Activated T-cell treated with anti-CD3 and anti-CD28 coated beads, Interleukin-2, amount 50 U/mL, for 24 hours (primary cell): ENCODE data around the gene RAB27B.
"Not testable (repeated sequence)": the region's sequence is repeated elsewhere in the genome, so short reads cannot be mapped to it uniquely, and the experiment has no call there.

Experiments used
- DNase-seq: peaks from one replicate; pipeline ENCODE4 v3.0.0-alpha.2; 2020
- H3K27ac Mint-ChIP-seq: 2 replicates; pipeline ENCODE4 v1.8.0; 2020; ENCODE audit warnings: mild to moderate bottlenecking, mixed read lengths
- H3K27me3 Mint-ChIP-seq: 2 replicates; pipeline ENCODE4 v1.8.0; 2020; ENCODE audit warnings: mixed read lengths
- H3K36me3 Mint-ChIP-seq: 2 replicates; pipeline ENCODE4 v1.8.0; 2020; ENCODE audit warnings: low read depth, mixed read lengths
- H3K4me1 Mint-ChIP-seq: 2 replicates; pipeline ENCODE4 v1.8.0; 2020; ENCODE audit warnings: low read depth, mixed read lengths
- H3K4me3 Mint-ChIP-seq: 2 replicates; pipeline ENCODE4 v1.8.0; 2020; ENCODE audit warnings: mild to moderate bottlenecking, moderate library complexity, mixed read lengths
- H3K9me3 Mint-ChIP-seq: 2 replicates; pipeline ENCODE4 v1.8.0; 2020; ENCODE audit warnings: mixed read lengths

RAB27B gene

GRCh38 chr18:54805571-54806334 lies 22.5 kb upstream of the RAB27B start:
- peak overlapping the region; percentile 63 for H3K27ac Mint-ChIP-seq
- peaks cover 10% of the 10 kb centered on the region for H3K4me1 Mint-ChIP-seq
- H3K27me3 Mint-ChIP-seq: no peaks in the 10 kb centered on the region
- no peaks in the 10 kb centered on the region for H3K36me3 Mint-ChIP-seq
- no peaks in the 10 kb centered on the region for H3K9me3 Mint-ChIP-seq
- H3K4me3 Mint-ChIP-seq: no peak overlapping the region
- DNase-seq: no peak

- Mint-ChIP-seq H3K27ac (no peak overlapping the region), H3K4me3 (no peak overlapping the region), H3K27me3 (no peaks in the 10 kb centered on the region), H3K4me1 (peaks cover 10% of the 10 kb centered on the region), H3K36me3 (no peaks in the 10 kb centered on the region), H3K9me3 (no peaks in the 10 kb centered on the region)
- no peak for DNase-seq
Measured at GRCh38 chr18:54806526-54806925, 21.8 kb upstream of the RAB27B start.

GRCh38 chr18:54807303-54807702 lies 21.0 kb upstream of the RAB27B start:
- no peaks in the 10 kb centered on the region for H3K36me3 Mint-ChIP-seq
- no peak for DNase-seq
- no peaks in the 10 kb centered on the region for H3K27me3 Mint-ChIP-seq
- H3K9me3 Mint-ChIP-seq: no peaks in the 10 kb centered on the region
- H3K4me3 Mint-ChIP-seq: no peak overlapping the region
- peaks cover 10% of the 10 kb centered on the region for H3K4me1 Mint-ChIP-seq
- no peak overlapping the region for H3K27ac Mint-ChIP-seq

- H3K4me1 Mint-ChIP-seq: peaks cover 14% of the 10 kb centered on the region
- not testable (repeated sequence) for H3K9me3 Mint-ChIP-seq, DNase-seq, H3K27ac Mint-ChIP-seq, H3K36me3 Mint-ChIP-seq, H3K27me3 Mint-ChIP-seq, H3K4me3 Mint-ChIP-seq
Measured at GRCh38 chr18:54810662-54811061, 17.6 kb upstream of the RAB27B start.

DNA sequence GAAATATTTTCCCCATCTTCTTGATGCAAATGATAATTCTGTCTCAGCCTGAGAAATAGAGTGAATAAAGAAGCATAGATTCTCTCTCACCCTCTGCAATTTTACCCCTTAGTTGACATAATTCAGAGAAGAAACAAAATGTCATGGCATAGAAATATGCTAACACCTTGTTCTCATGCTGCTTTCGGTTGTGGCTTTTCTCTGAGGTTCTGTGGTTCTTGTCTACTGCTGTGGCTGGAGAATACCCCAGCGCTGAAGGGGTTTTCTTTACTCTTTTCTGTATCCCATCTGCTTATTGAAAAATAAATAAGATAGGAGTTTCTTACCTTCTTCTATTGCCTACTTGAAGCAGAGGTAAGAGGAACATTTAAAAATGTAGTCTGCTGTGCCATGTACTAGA lies 15.4 kb upstream of the RAB27B start:
- Mint-ChIP-seq H3K9me3 (no peaks in the 10 kb centered on the region), H3K27me3 (peaks cover 5% of the 10 kb centered on the region), H3K4me1 (peaks cover 9% of the 10 kb centered on the region), H3K27ac (no peak overlapping the region), H3K36me3 (no peaks in the 10 kb centered on the region), H3K4me3 (no peak overlapping the region)
- DNase-seq: no peak

GRCh38 chr18:54813305-54813704 lies 15.0 kb upstream of the RAB27B start:
- Mint-ChIP-seq H3K9me3 (no peaks in the 10 kb centered on the region), H3K36me3 (no peaks in the 10 kb centered on the region), H3K4me1 (peaks cover 9% of the 10 kb centered on the region), H3K4me3 (no peak overlapping the region), H3K27ac (no peak overlapping the region), H3K27me3 (peaks cover 7% of the 10 kb centered on the region)
- no peak for DNase-seq

GRCh38 chr18:54813977-54814565 lies 14.2 kb upstream of the RAB27B start:
- Mint-ChIP-seq H3K27ac (no peak overlapping the region), H3K4me3 (no peak overlapping the region), H3K27me3 (peaks cover 9% of the 10 kb centered on the region), H3K9me3 (no peaks in the 10 kb centered on the region), H3K36me3 (no peaks in the 10 kb centered on the region), H3K4me1 (peaks cover 9% of the 10 kb centered on the region)
- DNase-seq: no peak

DNA sequence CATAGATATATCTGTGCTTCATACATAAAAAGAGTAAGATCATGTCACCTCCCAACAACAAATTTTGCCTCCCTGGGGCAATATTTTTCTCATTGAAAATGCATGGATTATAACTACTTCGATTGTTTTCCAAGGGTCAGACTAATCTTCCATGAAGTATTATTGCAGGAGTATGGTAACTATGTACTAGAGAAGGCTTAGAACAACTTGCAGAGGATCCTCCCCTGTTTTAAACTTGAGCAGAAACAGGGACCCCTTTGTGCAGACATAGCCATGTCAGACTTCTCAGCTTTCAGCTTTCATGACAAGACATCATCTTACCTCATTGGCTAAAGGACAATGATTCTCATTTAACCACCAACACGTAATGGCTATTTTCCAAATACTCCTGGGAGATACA lies 13.2 kb upstream of the RAB27B start:
- Mint-ChIP-seq H3K27ac (no peak overlapping the region), H3K36me3 (no peaks in the 10 kb centered on the region), H3K9me3 (no peaks in the 10 kb centered on the region), H3K27me3 (peaks cover 9% of the 10 kb centered on the region), H3K4me3 (no peak overlapping the region), H3K4me1 (peaks cover 9% of the 10 kb centered on the region)
- DNase-seq: no peak

DNA sequence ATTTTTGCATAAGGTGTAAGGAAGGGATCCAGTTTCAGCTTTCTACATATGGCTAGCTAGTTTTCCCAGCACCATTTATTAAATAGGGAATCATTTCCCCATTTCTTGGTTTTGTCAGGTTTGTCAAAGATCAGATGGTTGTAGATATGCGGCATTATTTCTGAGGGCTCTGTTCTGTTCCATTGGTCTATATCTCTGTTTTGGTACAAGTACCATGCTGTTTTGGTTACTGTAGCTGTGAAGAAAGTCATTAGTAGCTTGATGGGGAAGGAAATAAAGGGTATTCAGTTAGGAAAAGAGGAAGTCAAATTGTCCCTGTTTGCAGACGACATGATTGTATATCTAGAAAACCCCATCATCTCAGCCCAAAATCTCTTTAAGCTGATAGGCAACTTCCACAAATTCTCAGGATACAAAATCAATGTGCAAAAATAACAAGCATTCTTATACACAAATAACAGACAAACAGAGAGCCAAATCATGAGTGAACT lies 7.4 kb upstream of the RAB27B start:
- not testable (repeated sequence) for H3K9me3 Mint-ChIP-seq, DNase-seq, H3K36me3 Mint-ChIP-seq, H3K27me3 Mint-ChIP-seq, H3K4me1 Mint-ChIP-seq, H3K27ac Mint-ChIP-seq, H3K4me3 Mint-ChIP-seq

- Mint-ChIP-seq H3K4me1 (peaks cover 9% of the 10 kb centered on the region), H3K27me3 (peaks cover 9% of the 10 kb centered on the region), H3K4me3 (no peak overlapping the region), H3K36me3 (no peaks in the 10 kb centered on the region), H3K9me3 (no peaks in the 10 kb centered on the region), H3K27ac (no peak overlapping the region)
- DNase-seq: no peak
Measured at GRCh38 chr18:54822872-54823845, 5.1 kb upstream of the RAB27B start.

DNA sequence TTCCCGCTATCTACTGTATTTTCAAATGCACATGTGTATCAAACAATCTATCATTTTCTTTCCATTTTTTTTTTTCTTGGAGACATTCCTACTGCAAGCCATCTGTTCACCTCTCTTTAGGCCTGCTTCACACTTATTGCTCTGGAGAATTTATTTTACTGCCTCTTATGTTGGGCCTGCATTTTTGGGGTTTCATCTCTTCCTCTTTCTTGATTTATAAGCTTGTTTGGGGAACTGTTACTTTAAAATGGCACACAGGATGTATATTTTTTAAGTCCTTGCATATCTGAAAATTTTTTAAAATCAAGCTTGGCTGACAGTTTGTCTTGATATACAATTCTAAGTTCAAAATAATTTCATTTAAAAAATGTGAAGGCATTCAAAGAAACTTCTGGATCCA lies 3.5 kb upstream of the RAB27B start:
- Mint-ChIP-seq H3K4me3 (no peak overlapping the region), H3K27me3 (peaks cover 12% of the 10 kb centered on the region), H3K4me1 (peaks cover 19% of the 10 kb centered on the region), H3K9me3 (no peaks in the 10 kb centered on the region), H3K27ac (no peak overlapping the region), H3K36me3 (no peaks in the 10 kb centered on the region)
- DNase-seq: no peak

- Mint-ChIP-seq H3K4me1 (peaks cover 24% of the 10 kb centered on the region), H3K9me3 (no peaks in the 10 kb centered on the region), H3K4me3 (no peak overlapping the region), H3K36me3 (no peaks in the 10 kb centered on the region), H3K27me3 (peaks cover 12% of the 10 kb centered on the region), H3K27ac (no peak overlapping the region)
- DNase-seq: no peak
Measured at GRCh38 chr18:54825601-54826344, 2.5 kb upstream of the RAB27B start.

DNA sequence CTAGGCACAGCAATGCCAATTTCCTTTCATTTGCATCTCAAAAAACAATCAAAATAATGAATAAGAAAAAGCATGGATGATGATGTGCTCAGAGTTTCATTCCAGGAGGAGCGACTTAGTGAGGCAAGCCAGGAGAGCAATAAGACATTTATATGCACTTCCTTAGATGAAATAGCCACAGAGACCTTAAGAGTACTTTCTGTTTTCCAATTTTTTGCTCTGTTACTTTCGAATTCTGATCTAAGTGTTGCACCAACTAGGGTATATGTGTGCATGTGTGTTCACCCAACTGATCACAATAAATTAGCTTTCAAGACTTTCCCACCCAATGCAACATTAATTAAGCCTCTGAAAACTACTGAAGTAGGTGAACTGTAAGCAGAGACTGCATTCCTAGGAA lies 709 bp downstream of the RAB27B start:
- H3K4me1 Mint-ChIP-seq: peaks cover 27% of the 10 kb centered on the region
- H3K27me3 Mint-ChIP-seq: peaks cover 12% of the 10 kb centered on the region
- peak overlapping the region; percentile 77 for H3K4me3 Mint-ChIP-seq
- no peaks in the 10 kb centered on the region for H3K36me3 Mint-ChIP-seq
- H3K27ac Mint-ChIP-seq: no peak overlapping the region
- no peak for DNase-seq
- H3K9me3 Mint-ChIP-seq: peaks cover 5% of the 10 kb centered on the region

GRCh38 chr18:54829856-54830255 lies 1.6 kb downstream of the RAB27B start:
- peaks cover 28% of the 10 kb centered on the region for H3K4me1 Mint-ChIP-seq
- no peak overlapping the region for H3K4me3 Mint-ChIP-seq
- DNase-seq: no peak
- peaks cover 5% of the 10 kb centered on the region for H3K9me3 Mint-ChIP-seq
- H3K27ac Mint-ChIP-seq: no peak overlapping the region
- peaks cover 12% of the 10 kb centered on the region for H3K27me3 Mint-ChIP-seq
- H3K36me3 Mint-ChIP-seq: no peaks in the 10 kb centered on the region
